Type B pancreatic cell (in vitro differentiated cells): ENCODE data around the gene EML5. TPM values are rescaled to one million over a fixed set of nuclear protein-coding genes. Genes with fewer than 3 reads are reported as not detected.

Experiments used
- DNase-seq: peaks from one replicate; pipeline ENCODE4 v3.0.0; 2021; ENCODE audit warnings: mixed read lengths; ENCODE audit not compliant: unreplicated experiment; ENCODE audit errors: extremely low spot score
- H3K27ac Mint-ChIP-seq: 2 replicates; pipeline ENCODE4 v1.8.0; 2021; ENCODE audit warnings: mild to moderate bottlenecking, mixed read lengths
- H3K27me3 Mint-ChIP-seq: 2 replicates; pipeline ENCODE4 v1.8.0; 2021; ENCODE audit warnings: mixed read lengths
- H3K36me3 Mint-ChIP-seq: 2 replicates; pipeline ENCODE4 v1.8.0; 2021; ENCODE audit warnings: mixed read lengths
- H3K4me1 Mint-ChIP-seq: one replicate; pipeline ENCODE4 v1.8.0; 2021; ENCODE audit warnings: mixed read lengths; ENCODE audit not compliant: unreplicated experiment
- H3K4me3 Mint-ChIP-seq: 2 replicates; pipeline ENCODE4 v1.8.0; 2021; ENCODE audit warnings: mild to moderate bottlenecking, mixed read lengths
- H3K9me3 Mint-ChIP-seq: 2 replicates; pipeline ENCODE4 v1.8.0; 2021; ENCODE audit warnings: mixed read lengths
- CTCF ChIP-seq: fragments of 200-600 bp; sonication (generic); conservative IDR thresholded peaks from 2 replicates; pipeline ENCODE4 v1.5.0; 2021; ENCODE audit warnings: antibody characterized with exemption, mild to moderate bottlenecking
- total RNA-seq: library from RNA; stranded (reverse); gene quantifications from 2 replicates; pipeline ENCODE4 v1.2.1, GENCODE V29; 2021; ENCODE audit warnings: low replicate concordance

The EML5 gene
- total RNA-seq, 1 donor from 2014 or later: 3.0 TPM

- Mint-ChIP-seq H3K27me3 (no peaks in the 10 kb centered on the region), H3K4me3 (no peak overlapping the region), H3K9me3 (no peaks in the 10 kb centered on the region), H3K4me1 (no peaks in the 10 kb centered on the region), H3K36me3 (peaks cover 41% of the 10 kb centered on the region), H3K27ac (no peak overlapping the region)
- no peak for TF ChIP-seq CTCF
- no peak for DNase-seq
Observed at GRCh38 chr14:88592031-88592430, 200.7 kb downstream of the EML5 start.

GRCh38 chr14:88590173-88590572, 202.6 kb downstream of the EML5 start:
- Mint-ChIP-seq H3K9me3 (no peaks in the 10 kb centered on the region), H3K4me1 (no peaks in the 10 kb centered on the region), H3K27ac (no peak overlapping the region), H3K27me3 (no peaks in the 10 kb centered on the region), H3K36me3 (peaks cover 40% of the 10 kb centered on the region), H3K4me3 (no peak overlapping the region)
- no peak for TF ChIP-seq CTCF
- DNase-seq: no peak

- Mint-ChIP-seq H3K36me3 (peaks cover 34% of the 10 kb centered on the region), H3K27me3 (no peaks in the 10 kb centered on the region)
- DNase-seq: no peak
Observed at GRCh38 chr14:88588081-88588480, 204.7 kb downstream of the EML5 start.

GRCh38 chr14:88584451-88584850, 208.3 kb downstream of the EML5 start:
- Mint-ChIP-seq H3K9me3 (no peaks in the 10 kb centered on the region), H3K4me1 (no peaks in the 10 kb centered on the region), H3K27ac (no peak overlapping the region), H3K4me3 (no peak overlapping the region), H3K36me3 (peaks cover 33% of the 10 kb centered on the region), H3K27me3 (no peaks in the 10 kb centered on the region)
- TF ChIP-seq CTCF: no peak
- DNase-seq: no peak

More at GRCh38 chr14:88588081-88588480, 204.7 kb downstream of the EML5 start:
- Mint-ChIP-seq H3K4me1 (no peaks in the 10 kb centered on the region), H3K9me3 (no peaks in the 10 kb centered on the region), H3K27ac (no peak overlapping the region), H3K4me3 (no peak overlapping the region)
- TF ChIP-seq CTCF: no peak

- TF ChIP-seq CTCF: no peak
- Mint-ChIP-seq H3K9me3 (no peaks in the 10 kb centered on the region), H3K27me3 (no peaks in the 10 kb centered on the region), H3K4me1 (no peaks in the 10 kb centered on the region), H3K36me3 (peaks cover 31% of the 10 kb centered on the region), H3K27ac (no peak overlapping the region), H3K4me3 (no peak overlapping the region)
- DNase-seq: no peak
Observed at GRCh38 chr14:88576222-88576621, 216.5 kb downstream of the EML5 start.

- H3K4me3 Mint-ChIP-seq: no peak overlapping the region
- no peaks in the 10 kb centered on the region for H3K9me3 Mint-ChIP-seq
- H3K4me1 Mint-ChIP-seq: no peaks in the 10 kb centered on the region
- H3K36me3 Mint-ChIP-seq: peaks cover 37% of the 10 kb centered on the region
- H3K27me3 Mint-ChIP-seq: no peaks in the 10 kb centered on the region
- no peak overlapping the region for H3K27ac Mint-ChIP-seq
- no peak for DNase-seq
- TF ChIP-seq CTCF: no peak
Observed at GRCh38 chr14:88572117-88572516, 220.6 kb downstream of the EML5 start.
